ENCODE data around the gene SLC29A3. TPM values are rescaled to one million over a fixed set of nuclear protein-coding genes. Genes with fewer than 3 reads are reported as not detected.

The SLC29A3 gene
- total and polyA plus RNA-seq, 2 of the 8 experiments (the other 6 are each of a cell fraction or from before 2014, with no cell fraction given) = 14.0 to 24.6 TPM

- TF ChIP-seq NANOG (IDR thresholded peaks at IDR 0.05; ENCODE audit: insufficient read depth, low read depth, low read length, poor library complexity, severe bottlenecking) = no peak
- TF ChIP-seq CTCF (IDR thresholded peaks at IDR 0.05; ENCODE audit: control extremely low read depth in 1 of 3, insufficient read depth in 1 of 3, low read depth in 1 of 3, low read length in 3 of 3) = no peak
- no peak for TF ChIP-seq CHD1 (IDR thresholded peaks at IDR 0.05; ENCODE audit: low read depth, low read length)
- no peak for TF ChIP-seq BCL11A (IDR thresholded peaks at IDR 0.05; ENCODE audit: low read depth in 2 of 2, low read length in 2 of 2)
- TF ChIP-seq MAX (IDR thresholded peaks at IDR 0.05) = no peak
Observed at GRCh38 chr10:71375952-71376351, 56.9 kb downstream of the SLC29A3 start (continued).

Data from H1 (cell line).